H9 (cell line): ENCODE results near the gene CLIP4. TPM values are rescaled to one million over a fixed set of nuclear protein-coding genes. Genes with fewer than 3 reads are reported as not detected.

Experiments
- DNase-seq: peaks from one replicate; pipeline ENCODE4 v3.0.0-alpha.2; 2017
- H2AFZ ChIP-seq: one replicate; pipeline ENCODE4 v1.6.1; 2013; ENCODE audit warnings: mild to moderate bottlenecking, low read length, control low read depth, moderate library complexity
- H2AK5ac ChIP-seq: 2 replicates; pipeline ENCODE4 v1.6.1; 2013; ENCODE audit warnings: low read length, control low read depth, mixed read lengths; ENCODE audit not compliant: insufficient read length
- H2BK120ac ChIP-seq: one replicate; pipeline ENCODE4 v1.6.1; 2013; ENCODE audit warnings: low read depth, mild to moderate bottlenecking, low read length, control low read depth, inconsistent platforms; ENCODE audit not compliant: poor library complexity, severe bottlenecking
- H2BK12ac ChIP-seq: 2 replicates; pipeline ENCODE4 v1.6.1; 2013; ENCODE audit warnings: low read length, control low read depth, mixed read lengths, low read depth; ENCODE audit not compliant: insufficient read length
- H2BK15ac ChIP-seq: 2 replicates; pipeline ENCODE4 v1.6.1; 2013; ENCODE audit warnings: low read depth, low read length, control low read depth
- H2BK20ac ChIP-seq: one replicate; pipeline ENCODE4 v1.6.1; 2013; ENCODE audit warnings: low read depth, mild to moderate bottlenecking, low read length, control low read depth, inconsistent platforms; ENCODE audit not compliant: poor library complexity, severe bottlenecking
- H2BK5ac ChIP-seq: 2 replicates; pipeline ENCODE4 v1.6.1; 2013; ENCODE audit warnings: low read length, control low read depth, mixed read lengths; ENCODE audit not compliant: insufficient read length
- H3K14ac ChIP-seq: 2 replicates; pipeline ENCODE4 v1.6.1; 2013; ENCODE audit warnings: low read length, control low read depth; ENCODE audit not compliant: insufficient read depth
- H3K18ac ChIP-seq: 2 replicates; pipeline ENCODE4 v1.6.1; 2013; ENCODE audit warnings: low read depth, mild to moderate bottlenecking, mixed read lengths, low read length, control low read depth; ENCODE audit not compliant: insufficient read length
- H3K23ac ChIP-seq: 2 replicates; pipeline ENCODE4 v1.6.1; 2013; ENCODE audit warnings: low read length, control low read depth, mixed read lengths, low read depth; ENCODE audit not compliant: insufficient read length
- H3K23me2 ChIP-seq: 2 replicates; pipeline ENCODE4 v1.6.1; 2013; ENCODE audit warnings: low read depth, mild to moderate bottlenecking, mixed read lengths, low read length, control low read depth; ENCODE audit not compliant: insufficient read length, poor library complexity, severe bottlenecking
- H3K27ac ChIP-seq: 2 replicates; pipeline ENCODE4 v1.5.1; 2013; ENCODE audit warnings: low read length, control low read depth, mixed read lengths, low read depth; ENCODE audit not compliant: insufficient read length
- H3K27me3 ChIP-seq: 2 replicates; pipeline ENCODE4 v1.6.1; 2013; ENCODE audit warnings: low read length, control low read depth, inconsistent platforms; ENCODE audit not compliant: insufficient read depth
- H3K4ac ChIP-seq: 2 replicates; pipeline ENCODE4 v1.6.1; 2013; ENCODE audit warnings: low read depth, mild to moderate bottlenecking, control low read depth, inconsistent platforms, low read length, moderate library complexity
- H3K4me1 ChIP-seq: 2 replicates; pipeline ENCODE4 v1.6.1; 2013; ENCODE audit warnings: low read length, control low read depth, inconsistent platforms; ENCODE audit not compliant: insufficient read depth
- H3K4me2 ChIP-seq: 2 replicates; pipeline ENCODE4 v1.6.1; 2013; ENCODE audit warnings: low read length, control low read depth, mixed read lengths; ENCODE audit not compliant: insufficient read length, insufficient read depth
- H3K56ac ChIP-seq: 2 replicates; pipeline ENCODE4 v1.6.1; 2013; ENCODE audit warnings: low read depth, mild to moderate bottlenecking, mixed read lengths, low read length, control low read depth; ENCODE audit not compliant: insufficient read length
- H3K79me1 ChIP-seq: 2 replicates; pipeline ENCODE4 v1.6.1; 2013; ENCODE audit warnings: low read depth, mild to moderate bottlenecking, moderate library complexity, low read length, control low read depth, inconsistent platforms; ENCODE audit not compliant: insufficient read depth, poor library complexity, severe bottlenecking
- H3K79me2 ChIP-seq: 2 replicates; pipeline ENCODE4 v1.6.1; 2013; ENCODE audit warnings: low read length, control low read depth, inconsistent platforms; ENCODE audit not compliant: insufficient read depth
- H3K9ac ChIP-seq: 2 replicates; pipeline ENCODE4 v1.6.1; 2013; ENCODE audit warnings: low read length, control low read depth, mixed read lengths; ENCODE audit not compliant: insufficient read length; ENCODE audit errors: extremely low read depth
- H3K9me3 ChIP-seq: one replicate; pipeline ENCODE4 v1.6.1; 2013; ENCODE audit warnings: low read depth, low read length, inconsistent platforms; ENCODE audit not compliant: control insufficient read depth
- H3T11ph ChIP-seq: one replicate; pipeline ENCODE4 v1.6.1; 2013; ENCODE audit warnings: mild to moderate bottlenecking, low read length, control low read depth, inconsistent platforms
- H4K20me1 ChIP-seq: one replicate; pipeline ENCODE4 v1.6.1; 2013; ENCODE audit not compliant: control insufficient read depth, insufficient read length, insufficient read depth
- H4K5ac ChIP-seq: 2 replicates; pipeline ENCODE4 v1.6.1; 2013; ENCODE audit warnings: low read depth, mild to moderate bottlenecking, mixed read lengths, low read length, control low read depth; ENCODE audit not compliant: insufficient read length
- H4K8ac ChIP-seq: replicated peaks from 2 replicates; pipeline ENCODE4 v1.6.1; 2013; ENCODE audit warnings: low read length, control low read depth, mixed read lengths, low read depth; ENCODE audit not compliant: insufficient read length
- H4K91ac ChIP-seq: 2 replicates; pipeline ENCODE4 v1.6.1; 2013; ENCODE audit warnings: low read depth, mild to moderate bottlenecking, moderate library complexity, mixed read lengths, low read length, control low read depth; ENCODE audit not compliant: insufficient read length
- H3K27ac Mint-ChIP-seq, 3 experiments: 2 replicates in 2 of 3; 3 replicates in 1 of 3; pipeline ENCODE4 v1.8.0; 2020 to 2021; ENCODE audit warnings: mixed read lengths in 3 of 3, mild to moderate bottlenecking in 1 of 3, moderate library complexity in 1 of 3
- H3K27me3 Mint-ChIP-seq: 2 replicates; pipeline ENCODE4 v1.8.0; 2021; ENCODE audit warnings: low read depth, mild to moderate bottlenecking, moderate library complexity, mixed read lengths
- H3K36me3 Mint-ChIP-seq, 3 experiments: 2 replicates in 2 of 3; 3 replicates in 1 of 3; pipeline ENCODE4 v1.8.0; 2020 to 2021; ENCODE audit warnings: low read depth in 3 of 3, mixed read lengths in 3 of 3; ENCODE audit not compliant: insufficient read depth in 1 of 3
- H3K4me1 Mint-ChIP-seq, 2 experiments: 2 replicates each; pipeline ENCODE4 v1.8.0; 2020; ENCODE audit warnings: mixed read lengths in 2 of 2
- H3K4me3 Mint-ChIP-seq, 2 experiments: 2 replicates in 1 of 2; 3 replicates in 1 of 2; pipeline ENCODE4 v1.8.0; 2020 to 2021; ENCODE audit warnings: mild to moderate bottlenecking in 2 of 2, mixed read lengths in 2 of 2, moderate library complexity in 1 of 2
- H3K9me3 Mint-ChIP-seq, 2 experiments: 2 replicates in 1 of 2; 3 replicates in 1 of 2; pipeline ENCODE4 v1.8.0; 2020; ENCODE audit warnings: mild to moderate bottlenecking in 2 of 2, mixed read lengths in 2 of 2, moderate library complexity in 1 of 2
- CTCF ChIP-seq: fragments of 200-600 bp; sonication (generic); conservative IDR thresholded peaks from 3 replicates; pipeline ENCODE4 v1.8.0; 2021; ENCODE audit warnings: antibody characterized with exemption, mild to moderate bottlenecking
- WGBS: extraction: QIAGEN DNeasy Blood & Tissue Kit; methylation state at CpG from one replicate; pipeline ENCODE4 v1.1.7; 2013; ENCODE audit warnings: missing lambda C conversion rate, low lambda C conversion rate, mixed read lengths; ENCODE audit not compliant: insufficient read length; ENCODE audit errors: extremely low coverage; 5-methylcytosine and 5-hydroxymethylcytosine counted together
- total RNA-seq: library from RNA; stranded (reverse); gene quantifications from 2 replicates; pipeline ENCODE4 v1.2.1, GENCODE V29; 2021

Gene CLIP4
- total RNA-seq, 1 experiment from 2014 or later = 0.66 TPM

GRCh38 chr2:29164091-29164846, 49.1 kb downstream of the CLIP4 start:
- no CpG with 5 or more reads among the region's 5 CpGs for WGBS
- no peak overlapping the region for H2BK120ac ChIP-seq
- Mint-ChIP-seq H3K27me3 (no peaks in the 10 kb centered on the region; the same call in 1 of the 2 replicates), H3K27ac (no peak overlapping the region), H3K9me3 (no peaks in the 10 kb centered on the region), H3K4me3 (no peak overlapping the region), H3K4me1 (peaks cover 24 to 27% of the 10 kb centered on the region in 2 experiments), H3K36me3 (no peaks in the 10 kb centered on the region)
- H3K9ac ChIP-seq = no peak overlapping the region
- no peaks in the 10 kb centered on the region; the same call in 1 of the 2 replicates for H3K4me1 ChIP-seq
- H4K5ac ChIP-seq = no peak overlapping the region
- no peaks in the 10 kb centered on the region for H3K27me3 ChIP-seq
- H2BK5ac ChIP-seq = no peak overlapping the region
- H2BK20ac ChIP-seq = no peak overlapping the region
- TF ChIP-seq CTCF = no peak
- no peaks in the 10 kb centered on the region for H3K79me2 ChIP-seq
- H3K18ac ChIP-seq = no peak overlapping the region
- H3K14ac ChIP-seq = no peak overlapping the region
- no peak overlapping the region for H4K8ac ChIP-seq
- no peaks in the 10 kb centered on the region for H3K23me2 ChIP-seq
- H3K4ac ChIP-seq = no peak overlapping the region
- H3K9me3 ChIP-seq = no peaks in the 10 kb centered on the region
- H3K56ac ChIP-seq = no peak overlapping the region
- H2AK5ac ChIP-seq = no peak overlapping the region
- no peaks in the 10 kb centered on the region for H4K20me1 ChIP-seq
- H3K27ac ChIP-seq = no peak overlapping the region
- H2BK15ac ChIP-seq = no peak overlapping the region
- no peak overlapping the region for H3T11ph ChIP-seq
- H2BK12ac ChIP-seq = no peak overlapping the region
- no peaks in the 10 kb centered on the region for H3K79me1 ChIP-seq
- H3K4me2 ChIP-seq = no peak overlapping the region
- no peak overlapping the region for H4K91ac ChIP-seq
- H3K23ac ChIP-seq = no peak overlapping the region
- DNase-seq = no peak
- H2AFZ ChIP-seq = no peak overlapping the region
